ENCODE results near the gene ZNF341.
"Not testable (repeated sequence)": the region's sequence is repeated elsewhere in the genome, so short reads cannot be mapped to it uniquely, and the experiment has no call there.

Gene ZNF341

GRCh38 chr20:33731693-33732165, at the start of gene ZNF341:
ZNF341 (plus strand) TSS chr20:33731996; CDS start chr20:33732022, 26 bp downstream.
- DNase-seq (ENCODE audit: low read depth in 3 of 3): peak; percentile 79 to 83 (median 81)

GRCh38 chr20:33684533-33685327, 47.1 kb upstream of the ZNF341 start:
- no peak for DNase-seq (ENCODE audit: low read depth in 3 of 3)

- DNase-seq (ENCODE audit: low read depth in 3 of 3): peak in 1 of 3 experiments; percentile 50
These were observed 46.3 kb upstream of the ZNF341 start for GRCh38 chr20:33685328-33686099.

GRCh38 chr20:33686100-33686983, 45.5 kb upstream of the ZNF341 start, which contains the start of gene E2F1:
E2F1 (minus strand) TSS chr20:33686385; CDS start chr20:33686264, 121 bp downstream.
- DNase-seq (ENCODE audit: low read depth in 3 of 3): peak; percentile 87 to 96 (median 89)

GRCh38 chr20:33686984-33687366, 44.8 kb upstream of the ZNF341 start:
- no peak for DNase-seq (ENCODE audit: low read depth in 3 of 3)

GRCh38 chr20:33687370-33687915, 44.4 kb upstream of the ZNF341 start:
- DNase-seq (ENCODE audit: low read depth in 3 of 3): no peak

GRCh38 chr20:33687993-33688937, 43.5 kb upstream of the ZNF341 start:
- DNase-seq (ENCODE audit: low read depth in 3 of 3): no peak

GRCh38 chr20:33688938-33689424, 42.8 kb upstream of the ZNF341 start:
- DNase-seq (ENCODE audit: low read depth in 3 of 3): no peak

- DNase-seq (ENCODE audit: low read depth in 3 of 3): no peak
These were observed 42.3 kb upstream of the ZNF341 start for GRCh38 chr20:33689493-33689892.

- DNase-seq (ENCODE audit: low read depth in 3 of 3): no peak
These were observed 41.8 kb upstream of the ZNF341 start for GRCh38 chr20:33689973-33690372.

GRCh38 chr20:33693289-33693688, 38.5 kb upstream of the ZNF341 start:
- no peak for DNase-seq (ENCODE audit: low read depth in 3 of 3)

GRCh38 chr20:33693741-33694638, 37.8 kb upstream of the ZNF341 start:
- DNase-seq (ENCODE audit: low read depth in 3 of 3): no peak

GRCh38 chr20:33694639-33695012, 37.2 kb upstream of the ZNF341 start:
- no peak for DNase-seq (ENCODE audit: low read depth in 3 of 3)

- DNase-seq (ENCODE audit: low read depth in 3 of 3): no peak
These were observed 35.3 kb upstream of the ZNF341 start for GRCh38 chr20:33696448-33696847.

- DNase-seq (ENCODE audit: low read depth in 3 of 3): no peak
These were observed 34.7 kb upstream of the ZNF341 start for GRCh38 chr20:33697129-33697528.

GRCh38 chr20:33698966-33699365, 32.8 kb upstream of the ZNF341 start:
- not testable (repeated sequence) for DNase-seq (ENCODE audit: low read depth in 3 of 3)

- not testable (repeated sequence) for DNase-seq (ENCODE audit: low read depth in 3 of 3)
These were observed 30.9 kb upstream of the ZNF341 start for GRCh38 chr20:33700696-33701441.
